SK-N-MC (cell line): ENCODE measurements around the gene PELI2.

Experiments
- EZH2 ChIP-seq: fragments of 200-600 bp; sonication (generic); IDR thresholded peaks from one replicate; pipeline ENCODE4 v1.6.1; 2017; ENCODE audit warnings: antibody characterized with exemption
- FOXP2 ChIP-seq: optimal IDR thresholded peaks from 2 replicates; pipeline ENCODE3; 2011; ENCODE audit warnings: mild to moderate bottlenecking, moderate library complexity; ENCODE audit not compliant: insufficient read depth; ENCODE audit errors: extremely low read length, control extremely low read depth
- POLR2AphosphoS5 ChIP-seq: IDR thresholded peaks from 2 replicates; pipeline ENCODE4 v1.6.1; 2012; ENCODE audit warnings: mild to moderate bottlenecking, low read depth, low read length, borderline replicate concordance

DNA sequence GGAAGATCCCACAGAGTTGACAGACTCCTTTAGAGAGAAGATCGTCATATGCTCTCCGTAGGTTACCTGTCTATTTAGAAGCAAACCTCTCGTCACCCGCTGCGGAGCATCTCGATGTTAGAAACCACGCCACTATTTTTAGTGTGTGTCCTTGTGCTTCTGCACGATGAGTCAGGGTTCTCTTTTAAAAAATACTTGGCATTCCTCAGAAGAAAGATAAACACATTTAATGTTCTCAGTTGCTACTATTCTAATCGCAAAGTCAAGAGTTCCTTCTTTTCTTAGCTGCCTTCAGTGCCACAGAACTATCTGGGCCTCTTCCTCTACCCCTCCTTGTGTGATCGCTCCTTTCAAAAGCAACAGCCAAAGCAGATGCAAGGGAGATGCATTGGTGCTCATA is 192.4 kb downstream of the PELI2 start:
- no peak for TF ChIP-seq POLR2AphosphoS5
- no peak for TF ChIP-seq EZH2
- TF ChIP-seq FOXP2, result no peak
